ENCODE data around the gene CDK10. TPM values are rescaled to one million over a fixed set of nuclear protein-coding genes. Genes with fewer than 3 reads are reported as not detected.

Gene CDK10
- total and polyA plus RNA-seq, 9 of the 15 experiments (the other 6 are each of a cell fraction or from before 2014, with no cell fraction given) = 2.0 to 85.1 (median 40.1) TPM

DNA sequence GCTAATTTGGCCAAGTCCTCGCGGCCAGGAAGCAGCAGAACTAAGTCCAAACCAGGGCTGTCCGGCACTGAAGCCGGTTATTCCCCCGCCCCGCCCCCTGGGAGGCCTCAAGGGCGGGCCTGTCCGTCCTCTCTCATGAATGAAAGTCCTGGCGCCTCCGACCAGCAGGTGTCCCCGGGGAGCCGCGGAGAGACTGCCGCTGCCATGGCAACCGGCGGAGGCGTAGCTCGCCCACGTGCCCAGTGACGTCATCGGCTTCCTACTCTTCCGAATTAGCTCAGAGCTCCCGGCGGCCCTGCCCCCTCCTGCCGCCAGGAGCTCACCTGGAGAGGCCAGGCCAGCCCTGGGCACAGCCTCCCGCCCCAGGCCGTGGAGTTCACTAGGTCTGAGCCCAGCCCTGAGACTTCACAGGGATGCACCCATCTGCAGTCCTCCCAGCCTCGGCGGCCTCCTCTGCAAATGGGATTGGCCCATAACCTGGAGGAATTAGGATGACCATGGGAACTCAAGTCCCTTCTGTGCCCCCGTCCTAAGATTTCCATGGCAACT is 13.7 kb downstream of the CDK10 start (continued):
- TF ChIP-seq SNRNP70 (optimal IDR thresholded peaks at IDR 0.05; ENCODE audit: low read depth, low read length) (no peak), STAT5B (CRISPR knock-in tag; IDR thresholded peaks at IDR 0.05) (no peak), AFF4 (CRISPR knock-in tag; IDR thresholded peaks at IDR 0.05) (no peak), CREB1 (IDR thresholded peaks at IDR 0.05) (peak; percentile 90), CREB1 (CRISPR knock-in tag; IDR thresholded peaks at IDR 0.05) (peak; percentile 95), BRF1 (IDR thresholded peaks at IDR 0.05; ENCODE audit: borderline replicate concordance, extremely low read depth, insufficient read length) (no peak), PURB (CRISPR knock-in tag; IDR thresholded peaks at IDR 0.05; ENCODE audit: low read depth) (no peak), C11orf30 (IDR thresholded peaks at IDR 0.05; ENCODE audit: low read depth) (no peak), CEBPB (tag; IDR thresholded peaks at IDR 0.05) (no peak), NFIC (IDR thresholded peaks at IDR 0.05) (no peak), MCM3 (IDR thresholded peaks at IDR 0.05) (no peak), CCAR2 (IDR thresholded peaks at IDR 0.05; ENCODE audit: low read depth, low read length) (no peak)
- TF ChIP-seq, protein P1, sequence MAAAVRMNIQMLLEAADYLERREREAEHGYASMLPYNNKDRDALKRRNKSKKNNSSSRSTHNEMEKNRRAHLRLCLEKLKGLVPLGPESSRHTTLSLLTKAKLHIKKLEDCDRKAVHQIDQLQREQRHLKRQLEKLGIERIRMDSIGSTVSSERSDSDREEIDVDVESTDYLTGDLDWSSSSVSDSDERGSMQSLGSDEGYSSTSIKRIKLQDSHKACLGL (CRISPR knock-in tag; IDR thresholded peaks at IDR 0.05; ENCODE audit: borderline replicate concordance, poor library complexity, severe bottlenecking) = peak; percentile 45
- TF ChIP-seq, protein P2, sequence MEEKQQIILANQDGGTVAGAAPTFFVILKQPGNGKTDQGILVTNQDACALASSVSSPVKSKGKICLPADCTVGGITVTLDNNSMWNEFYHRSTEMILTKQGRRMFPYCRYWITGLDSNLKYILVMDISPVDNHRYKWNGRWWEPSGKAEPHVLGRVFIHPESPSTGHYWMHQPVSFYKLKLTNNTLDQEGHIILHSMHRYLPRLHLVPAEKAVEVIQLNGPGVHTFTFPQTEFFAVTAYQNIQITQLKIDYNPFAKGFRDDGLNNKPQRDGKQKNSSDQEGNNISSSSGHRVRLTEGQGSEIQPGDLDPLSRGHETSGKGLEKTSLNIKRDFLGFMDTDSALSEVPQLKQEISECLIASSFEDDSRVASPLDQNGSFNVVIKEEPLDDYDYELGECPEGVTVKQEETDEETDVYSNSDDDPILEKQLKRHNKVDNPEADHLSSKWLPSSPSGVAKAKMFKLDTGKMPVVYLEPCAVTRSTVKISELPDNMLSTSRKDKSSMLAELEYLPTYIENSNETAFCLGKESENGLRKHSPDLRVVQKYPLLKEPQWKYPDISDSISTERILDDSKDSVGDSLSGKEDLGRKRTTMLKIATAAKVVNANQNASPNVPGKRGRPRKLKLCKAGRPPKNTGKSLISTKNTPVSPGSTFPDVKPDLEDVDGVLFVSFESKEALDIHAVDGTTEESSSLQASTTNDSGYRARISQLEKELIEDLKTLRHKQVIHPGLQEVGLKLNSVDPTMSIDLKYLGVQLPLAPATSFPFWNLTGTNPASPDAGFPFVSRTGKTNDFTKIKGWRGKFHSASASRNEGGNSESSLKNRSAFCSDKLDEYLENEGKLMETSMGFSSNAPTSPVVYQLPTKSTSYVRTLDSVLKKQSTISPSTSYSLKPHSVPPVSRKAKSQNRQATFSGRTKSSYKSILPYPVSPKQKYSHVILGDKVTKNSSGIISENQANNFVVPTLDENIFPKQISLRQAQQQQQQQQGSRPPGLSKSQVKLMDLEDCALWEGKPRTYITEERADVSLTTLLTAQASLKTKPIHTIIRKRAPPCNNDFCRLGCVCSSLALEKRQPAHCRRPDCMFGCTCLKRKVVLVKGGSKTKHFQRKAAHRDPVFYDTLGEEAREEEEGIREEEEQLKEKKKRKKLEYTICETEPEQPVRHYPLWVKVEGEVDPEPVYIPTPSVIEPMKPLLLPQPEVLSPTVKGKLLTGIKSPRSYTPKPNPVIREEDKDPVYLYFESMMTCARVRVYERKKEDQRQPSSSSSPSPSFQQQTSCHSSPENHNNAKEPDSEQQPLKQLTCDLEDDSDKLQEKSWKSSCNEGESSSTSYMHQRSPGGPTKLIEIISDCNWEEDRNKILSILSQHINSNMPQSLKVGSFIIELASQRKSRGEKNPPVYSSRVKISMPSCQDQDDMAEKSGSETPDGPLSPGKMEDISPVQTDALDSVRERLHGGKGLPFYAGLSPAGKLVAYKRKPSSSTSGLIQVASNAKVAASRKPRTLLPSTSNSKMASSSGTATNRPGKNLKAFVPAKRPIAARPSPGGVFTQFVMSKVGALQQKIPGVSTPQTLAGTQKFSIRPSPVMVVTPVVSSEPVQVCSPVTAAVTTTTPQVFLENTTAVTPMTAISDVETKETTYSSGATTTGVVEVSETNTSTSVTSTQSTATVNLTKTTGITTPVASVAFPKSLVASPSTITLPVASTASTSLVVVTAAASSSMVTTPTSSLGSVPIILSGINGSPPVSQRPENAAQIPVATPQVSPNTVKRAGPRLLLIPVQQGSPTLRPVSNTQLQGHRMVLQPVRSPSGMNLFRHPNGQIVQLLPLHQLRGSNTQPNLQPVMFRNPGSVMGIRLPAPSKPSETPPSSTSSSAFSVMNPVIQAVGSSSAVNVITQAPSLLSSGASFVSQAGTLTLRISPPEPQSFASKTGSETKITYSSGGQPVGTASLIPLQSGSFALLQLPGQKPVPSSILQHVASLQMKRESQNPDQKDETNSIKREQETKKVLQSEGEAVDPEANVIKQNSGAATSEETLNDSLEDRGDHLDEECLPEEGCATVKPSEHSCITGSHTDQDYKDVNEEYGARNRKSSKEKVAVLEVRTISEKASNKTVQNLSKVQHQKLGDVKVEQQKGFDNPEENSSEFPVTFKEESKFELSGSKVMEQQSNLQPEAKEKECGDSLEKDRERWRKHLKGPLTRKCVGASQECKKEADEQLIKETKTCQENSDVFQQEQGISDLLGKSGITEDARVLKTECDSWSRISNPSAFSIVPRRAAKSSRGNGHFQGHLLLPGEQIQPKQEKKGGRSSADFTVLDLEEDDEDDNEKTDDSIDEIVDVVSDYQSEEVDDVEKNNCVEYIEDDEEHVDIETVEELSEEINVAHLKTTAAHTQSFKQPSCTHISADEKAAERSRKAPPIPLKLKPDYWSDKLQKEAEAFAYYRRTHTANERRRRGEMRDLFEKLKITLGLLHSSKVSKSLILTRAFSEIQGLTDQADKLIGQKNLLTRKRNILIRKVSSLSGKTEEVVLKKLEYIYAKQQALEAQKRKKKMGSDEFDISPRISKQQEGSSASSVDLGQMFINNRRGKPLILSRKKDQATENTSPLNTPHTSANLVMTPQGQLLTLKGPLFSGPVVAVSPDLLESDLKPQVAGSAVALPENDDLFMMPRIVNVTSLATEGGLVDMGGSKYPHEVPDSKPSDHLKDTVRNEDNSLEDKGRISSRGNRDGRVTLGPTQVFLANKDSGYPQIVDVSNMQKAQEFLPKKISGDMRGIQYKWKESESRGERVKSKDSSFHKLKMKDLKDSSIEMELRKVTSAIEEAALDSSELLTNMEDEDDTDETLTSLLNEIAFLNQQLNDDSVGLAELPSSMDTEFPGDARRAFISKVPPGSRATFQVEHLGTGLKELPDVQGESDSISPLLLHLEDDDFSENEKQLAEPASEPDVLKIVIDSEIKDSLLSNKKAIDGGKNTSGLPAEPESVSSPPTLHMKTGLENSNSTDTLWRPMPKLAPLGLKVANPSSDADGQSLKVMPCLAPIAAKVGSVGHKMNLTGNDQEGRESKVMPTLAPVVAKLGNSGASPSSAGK (IDR thresholded peaks at IDR 0.05) = no peak
